CD4-positive, alpha-beta memory T cell (primary cell): ENCODE measurements around the gene SLC44A1. TPM values are rescaled to one million over a fixed set of nuclear protein-coding genes. Genes with fewer than 3 reads are reported as not detected.

ENCODE experiments used
- CTCF ChIA-PET: fragments of 350-600 bp; sonication (Branson Sonifier 250); formaldehyde crosslinking; loops from one replicate; lab custom pipeline; 2021; ENCODE audit warnings: inconsistent platforms; ENCODE audit not compliant: partially characterized antibody; lab: Charles Lee
- POLR2A ChIA-PET: fragments of 350-600 bp; sonication (Branson Sonifier 250); formaldehyde crosslinking; loops from one replicate; lab custom pipeline; 2021; ENCODE audit not compliant: partially characterized antibody; lab: Charles Lee
- DNase-seq, 5 donors: peaks; one replicate each; pipeline versions ENCODE4 v3.0.0 to v3.0.0-alpha.2; 2020 to 2022; ENCODE audit warnings: mixed read lengths in 1 of 5
- H3K27ac ChIP-seq: one replicate; pipeline ENCODE4 v1.7.0; 2013; ENCODE audit warnings: low read depth, low read length
- H3K27me3 ChIP-seq: 2 replicates; pipeline ENCODE4 v1.7.0; 2013; ENCODE audit warnings: mild to moderate bottlenecking, low read length, moderate library complexity; ENCODE audit not compliant: insufficient read depth
- H3K36me3 ChIP-seq: 2 replicates; pipeline ENCODE4 v1.7.0; 2013; ENCODE audit warnings: mild to moderate bottlenecking, low read length, moderate library complexity; ENCODE audit not compliant: insufficient read depth
- H3K4me1 ChIP-seq: 2 replicates; pipeline ENCODE4 v1.7.0; 2013; ENCODE audit warnings: mild to moderate bottlenecking, low read length, moderate library complexity; ENCODE audit not compliant: insufficient read depth
- H3K4me3 ChIP-seq, 2 donors: one replicate each; pipeline ENCODE4 v1.7.0; 2013; ENCODE audit warnings: low read length in 2 of 2, mild to moderate bottlenecking in 1 of 2
- H3K9me3 ChIP-seq, 2 donors: one replicate each; pipeline ENCODE4 v1.7.0; 2013; ENCODE audit warnings: low read length in 2 of 2, control low read depth in 1 of 2; ENCODE audit not compliant: control insufficient read depth in 1 of 2
- H3K27ac Mint-ChIP-seq, 7 donors: one replicate each; pipeline ENCODE4 v1.8.0; 2020 to 2021; ENCODE audit warnings: mixed read lengths in 7 of 7, mild to moderate bottlenecking in 6 of 7, inconsistent platforms in 3 of 7, moderate library complexity in 3 of 7
- H3K27me3 Mint-ChIP-seq, 2 donors: one replicate each; pipeline ENCODE4 v1.8.0; 2020 to 2021; ENCODE audit warnings: mixed read lengths in 2 of 2
- H3K36me3 Mint-ChIP-seq, 2 donors: one replicate each; pipeline ENCODE4 v1.8.0; 2020 to 2021; ENCODE audit warnings: mixed read lengths in 2 of 2, inconsistent platforms in 1 of 2, mild to moderate bottlenecking in 1 of 2
- H3K4me1 Mint-ChIP-seq, 4 donors: one replicate each; pipeline ENCODE4 v1.8.0; 2020 to 2021; ENCODE audit warnings: mixed read lengths in 4 of 4, mild to moderate bottlenecking in 1 of 4
- H3K4me3 Mint-ChIP-seq, 8 donors: one replicate each; pipeline ENCODE4 v1.8.0; 2020 to 2021; ENCODE audit warnings: mixed read lengths in 8 of 8, mild to moderate bottlenecking in 7 of 8, moderate library complexity in 6 of 8, inconsistent platforms in 3 of 8
- H3K9me3 Mint-ChIP-seq, 8 donors: one replicate each; pipeline ENCODE4 v1.8.0; 2020 to 2021; ENCODE audit warnings: mixed read lengths in 8 of 8, mild to moderate bottlenecking in 5 of 8, inconsistent platforms in 3 of 8, moderate library complexity in 1 of 8
- intact Hi-C: fragments of 100-400 bp; cut with micrococcal nuclease; formaldehyde crosslinking; loops from one replicate; pipeline ENCODE4 v1.15.1; 2023
- polyA plus RNA-seq, 2 donors: library from polyadenylated mRNA; unstranded; fragments of 300-500 nt; fragmentation: Illumina TruSeq; gene quantifications; one replicate each; pipeline ENCODE4 v1.2.3, GENCODE V29; 2021
- total RNA-seq, 2 experiments: library from RNA; stranded (reverse); gene quantifications; one replicate each; pipeline ENCODE4 v1.2.3, GENCODE V29; 2021

The SLC44A1 gene
- total and polyA plus RNA-seq, 4 experiments from 2014 or later: 13.7 to 33.3 (median 17.4) TPM

DNA sequence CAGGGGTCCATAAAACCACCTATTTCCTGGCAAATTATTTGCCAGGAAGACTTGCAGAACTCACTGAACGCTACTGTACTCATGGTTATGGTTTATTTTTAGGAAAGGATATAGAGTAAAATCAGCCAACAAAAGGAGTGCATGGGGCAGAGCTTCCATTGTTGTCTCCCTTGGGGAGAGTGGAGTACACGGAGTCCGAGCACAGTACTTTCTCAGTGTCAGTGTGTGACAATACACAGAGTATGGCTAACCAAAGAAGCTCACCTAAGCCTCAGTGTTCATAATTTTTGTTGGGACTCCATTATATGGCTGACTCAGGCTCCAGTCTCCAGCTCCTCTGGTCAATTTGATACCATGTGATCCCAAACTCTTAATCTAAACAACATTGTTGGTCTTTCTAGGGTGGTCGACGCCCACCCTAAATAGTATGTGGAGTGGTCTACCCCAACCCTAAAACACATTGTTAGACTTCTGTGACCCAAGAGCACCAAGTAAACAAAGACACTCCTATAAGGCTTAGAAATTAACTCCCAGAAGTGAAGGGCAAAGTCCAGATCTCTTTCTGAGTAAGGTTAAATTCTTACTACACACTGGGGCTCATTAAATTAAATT, 74.9 kb downstream of the SLC44A1 start:
- Mint-ChIP-seq H3K27ac (no peak overlapping the region), H3K36me3 (peaks cover 20 to 24% of the 10 kb centered on the region in 2 donors), H3K9me3 (no peaks in the 10 kb centered on the region), H3K4me1 (no peaks in the 10 kb centered on the region), H3K27me3 (no peaks in the 10 kb centered on the region), H3K4me3 (no peak overlapping the region)
- CTCF ChIA-PET: no interaction called here
- no peak for DNase-seq
- Histone ChIP-seq H3K9me3 (no peaks in the 10 kb centered on the region), H3K36me3 (no peaks in the 10 kb centered on the region), H3K27me3 (no peaks in the 10 kb centered on the region), H3K27ac (no peak overlapping the region), H3K4me3 (no peak overlapping the region), H3K4me1 (no peaks in the 10 kb centered on the region)
- POLR2A ChIA-PET: no interaction called here
- intact Hi-C loops: no loop called here

DNA sequence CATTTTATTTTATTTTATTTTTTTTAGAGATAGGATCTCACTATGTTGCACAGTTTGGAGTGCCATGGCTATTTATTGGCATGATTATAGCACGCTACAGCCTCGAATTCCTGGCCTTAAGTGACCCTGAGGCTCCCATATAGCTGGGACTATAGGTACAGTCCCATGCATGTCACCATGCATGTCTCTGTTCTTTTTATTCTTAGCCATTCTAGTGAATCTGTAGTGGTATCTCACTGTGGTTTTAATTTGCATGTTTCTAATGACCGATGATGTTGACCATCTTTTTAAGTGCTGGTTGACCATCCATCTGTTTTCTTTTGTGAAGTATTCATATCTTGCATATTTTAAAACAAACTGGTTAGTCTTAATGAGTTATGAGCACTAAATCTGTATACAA, 76.1 kb downstream of the SLC44A1 start:
- no peaks in the 10 kb centered on the region for H3K9me3 ChIP-seq
- CTCF ChIA-PET: no interaction called here
- POLR2A ChIA-PET: no interaction called here

DNA sequence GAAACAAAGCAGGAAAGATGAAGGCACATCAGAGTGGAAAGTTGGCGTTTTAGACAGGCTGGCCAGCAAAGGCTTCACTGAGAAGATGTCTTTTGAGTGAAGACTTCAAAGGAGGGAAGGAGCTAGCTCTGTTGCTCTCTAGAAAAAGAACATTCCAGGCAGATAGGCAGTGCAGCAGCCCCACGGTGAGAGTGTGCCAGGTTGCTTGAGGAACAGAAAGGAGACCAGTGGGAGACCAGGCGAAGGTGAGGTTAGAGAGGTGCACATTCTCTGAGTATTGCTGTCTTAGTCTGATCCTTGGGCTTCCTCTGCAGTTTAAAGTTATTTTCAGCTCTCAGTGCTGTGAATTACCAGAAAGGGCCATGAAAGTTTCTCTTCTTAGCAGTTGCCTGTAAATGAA, 83.8 kb downstream of the SLC44A1 start:
- Histone ChIP-seq H3K9me3 (no peaks in the 10 kb centered on the region), H3K4me3 (no peak overlapping the region), H3K27me3 (no peaks in the 10 kb centered on the region), H3K36me3 (no peaks in the 10 kb centered on the region), H3K27ac (no peak overlapping the region), H3K4me1 (no peaks in the 10 kb centered on the region)
- ChIA-PET POLR2A (no interaction called here), CTCF (no interaction called here)
- Mint-ChIP-seq H3K9me3 (no peaks in the 10 kb centered on the region), H3K36me3 (peaks cover 0 to 17% of the 10 kb centered on the region in 2 donors), H3K4me1 (peaks cover 0 to 6% (median 3%) of the 10 kb centered on the region in 4 donors), H3K4me3 (no peak overlapping the region), H3K27ac (no peak overlapping the region), H3K27me3 (no peaks in the 10 kb centered on the region)
- no peak for DNase-seq
- intact Hi-C loops: no loop called here

More for the DNA sequence above, 76.1 kb downstream of the SLC44A1 start:
- Mint-ChIP-seq H3K27me3 (no peaks in the 10 kb centered on the region), H3K4me3 (no peak overlapping the region), H3K9me3 (no peaks in the 10 kb centered on the region), H3K4me1 (peaks cover 0 to 1% (median 0%) of the 10 kb centered on the region in 4 donors), H3K36me3 (peaks cover 18 to 24% of the 10 kb centered on the region in 2 donors), H3K27ac (no peak overlapping the region)
- no peak overlapping the region for H3K27ac ChIP-seq
- DNase-seq: no peak
- no peaks in the 10 kb centered on the region for H3K27me3 ChIP-seq
- no peaks in the 10 kb centered on the region for H3K4me1 ChIP-seq
- intact Hi-C loops: no loop called here
- no peaks in the 10 kb centered on the region for H3K36me3 ChIP-seq
- H3K4me3 ChIP-seq: no peak overlapping the region

- no peak for DNase-seq
- H3K27ac Mint-ChIP-seq: no peak overlapping the region
Measured at GRCh38 chr9:105328872-105329718, 84.6 kb downstream of the SLC44A1 start.

DNA sequence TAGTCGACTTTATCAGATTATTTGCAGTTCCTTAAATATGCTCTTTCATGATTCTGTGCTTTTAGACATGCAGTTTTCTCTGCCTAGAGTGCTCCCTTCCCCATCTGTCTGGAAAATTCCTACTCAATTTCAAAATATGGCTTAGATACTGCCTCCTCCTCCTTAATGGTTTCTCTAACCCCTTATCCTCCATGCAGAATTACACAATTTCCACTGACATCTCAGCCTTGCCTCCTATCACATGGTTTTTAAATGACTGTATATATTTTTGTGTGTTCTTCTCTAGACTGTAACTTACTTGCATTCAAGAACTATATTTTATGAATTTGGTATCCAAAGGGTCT, 85.2 kb downstream of the SLC44A1 start:
- Mint-ChIP-seq H3K4me1 (peaks cover 0 to 6% (median 3%) of the 10 kb centered on the region in 4 donors), H3K4me3 (no peak overlapping the region), H3K36me3 (peaks cover 0 to 22% of the 10 kb centered on the region in 2 donors), H3K9me3 (no peaks in the 10 kb centered on the region), H3K27me3 (no peaks in the 10 kb centered on the region), H3K27ac (no peak overlapping the region)
- CTCF ChIA-PET: no interaction called here
- Histone ChIP-seq H3K36me3 (no peaks in the 10 kb centered on the region), H3K27me3 (no peaks in the 10 kb centered on the region), H3K27ac (no peak overlapping the region), H3K9me3 (no peaks in the 10 kb centered on the region), H3K4me1 (no peaks in the 10 kb centered on the region), H3K4me3 (no peak overlapping the region)
- intact Hi-C loops: no loop called here
- no peak for DNase-seq
- POLR2A ChIA-PET: no interaction called here

More at GRCh38 chr9:105328872-105329718, 84.6 kb downstream of the SLC44A1 start:
- no peaks in the 10 kb centered on the region for H3K36me3 ChIP-seq
- Mint-ChIP-seq H3K4me3 (no peak overlapping the region), H3K27me3 (no peaks in the 10 kb centered on the region), H3K36me3 (peaks cover 0 to 22% of the 10 kb centered on the region in 2 donors), H3K4me1 (peaks cover 0 to 6% (median 3%) of the 10 kb centered on the region in 4 donors), H3K9me3 (no peaks in the 10 kb centered on the region)
- H3K4me3 ChIP-seq: no peak overlapping the region
- intact Hi-C loops: no loop called here
- no peak overlapping the region for H3K27ac ChIP-seq
- H3K27me3 ChIP-seq: no peaks in the 10 kb centered on the region
- no peaks in the 10 kb centered on the region for H3K9me3 ChIP-seq
- ChIA-PET POLR2A (no interaction called here), CTCF (no interaction called here)
- H3K4me1 ChIP-seq: no peaks in the 10 kb centered on the region

DNA sequence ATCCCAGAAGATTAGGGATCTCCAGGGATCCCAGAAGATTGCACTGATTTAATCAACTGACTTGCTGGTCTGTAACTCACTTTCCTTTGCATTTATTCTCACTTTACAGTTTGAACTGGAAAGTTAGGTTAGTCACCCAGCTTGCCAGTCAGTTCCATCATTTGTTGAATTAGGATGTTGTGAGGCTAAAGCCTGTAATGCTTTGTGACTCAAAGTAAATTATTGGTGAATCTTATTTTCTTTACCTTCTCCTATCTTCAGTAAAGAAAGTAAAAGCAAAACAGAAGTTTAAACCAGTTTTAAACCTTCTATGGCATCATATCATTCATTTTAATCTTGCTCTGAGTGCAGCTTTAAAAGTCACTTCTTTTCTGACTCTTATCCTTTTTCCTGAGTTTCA, 85.8 kb downstream of the SLC44A1 start:
- Histone ChIP-seq H3K9me3 (no peaks in the 10 kb centered on the region), H3K27ac (no peak overlapping the region), H3K27me3 (no peaks in the 10 kb centered on the region), H3K4me3 (no peak overlapping the region), H3K36me3 (no peaks in the 10 kb centered on the region), H3K4me1 (no peaks in the 10 kb centered on the region)
- Mint-ChIP-seq H3K36me3 (peaks cover 0 to 19% of the 10 kb centered on the region in 2 donors), H3K4me3 (no peak overlapping the region), H3K9me3 (no peaks in the 10 kb centered on the region), H3K27me3 (no peaks in the 10 kb centered on the region), H3K4me1 (peaks cover 0 to 6% (median 3%) of the 10 kb centered on the region in 4 donors), H3K27ac (no peak overlapping the region)
- POLR2A ChIA-PET: no interaction called here
- CTCF ChIA-PET: no interaction called here
- intact Hi-C loops: no loop called here
- DNase-seq: no peak

DNA sequence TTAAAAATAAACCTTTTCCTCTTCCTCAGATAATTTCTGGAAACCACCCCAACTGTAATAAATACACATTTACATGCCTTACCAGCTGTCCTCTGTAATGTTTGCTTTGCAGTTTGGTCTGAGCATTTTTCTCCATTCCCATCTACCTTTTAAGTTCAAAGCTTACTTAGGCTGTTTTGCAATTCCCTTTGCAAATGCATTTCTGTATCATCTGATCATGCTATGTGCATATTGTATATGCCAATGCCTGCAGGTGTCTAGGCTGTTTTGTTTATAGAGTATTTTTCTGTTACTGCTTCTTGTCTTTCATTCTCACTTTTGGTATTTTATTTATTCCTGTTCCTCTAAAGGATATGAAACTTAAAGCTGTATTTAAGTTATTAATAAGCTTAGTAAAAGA, 86.3 kb downstream of the SLC44A1 start:
- ChIA-PET POLR2A (no interaction called here), CTCF (no interaction called here)
- intact Hi-C loops: no loop called here
- DNase-seq: no peak
- Mint-ChIP-seq H3K27me3 (no peaks in the 10 kb centered on the region), H3K4me1 (peaks cover 0 to 5% (median 2%) of the 10 kb centered on the region in 4 donors), H3K36me3 (peaks cover 2 to 20% of the 10 kb centered on the region in 2 donors), H3K27ac (no peak overlapping the region), H3K9me3 (no peaks in the 10 kb centered on the region), H3K4me3 (no peak overlapping the region)
- Histone ChIP-seq H3K27ac (no peak overlapping the region), H3K36me3 (no peaks in the 10 kb centered on the region), H3K4me1 (no peaks in the 10 kb centered on the region), H3K4me3 (no peak overlapping the region), H3K27me3 (no peaks in the 10 kb centered on the region), H3K9me3 (no peaks in the 10 kb centered on the region)
